Astrocyte (in vitro differentiated cells and primary cell): Measurements from ENCODE around the gene LRRFIP1. TPM values are rescaled to one million over a fixed set of nuclear protein-coding genes. Genes with fewer than 3 reads are reported as not detected.

ENCODE experiments used
- DNase-seq: peaks from one replicate; pipeline ENCODE4 v3.0.0-alpha.2; 2010; ENCODE audit warnings: low read depth
- FAIRE-seq: peaks from 2 replicates; lab custom pipeline; 2011; peaks lifted over from hg19 to GRCh38; lab: Jason Lieb, UNC
- H2AFZ ChIP-seq: 2 replicates; pipeline ENCODE4 v1.6.0; 2012; ENCODE audit warnings: low read depth, low read length, inconsistent platforms
- H3K27ac ChIP-seq: 2 replicates; pipeline ENCODE4 v1.5.1; 2011; ENCODE audit warnings: low read depth, low read length, inconsistent platforms
- H3K27me3 ChIP-seq: 2 replicates; pipeline ENCODE4 v1.6.0; 2011; ENCODE audit warnings: low read length, inconsistent platforms; ENCODE audit not compliant: insufficient read depth
- H3K36me3 ChIP-seq: 2 replicates; pipeline ENCODE4 v1.5.1; 2011; ENCODE audit warnings: low read length, inconsistent platforms; ENCODE audit not compliant: insufficient read depth
- H3K4me1 ChIP-seq: 2 replicates; pipeline ENCODE4 v1.5.1; 2011; ENCODE audit warnings: low read length, inconsistent platforms; ENCODE audit not compliant: insufficient read depth
- H3K4me2 ChIP-seq: 2 replicates; pipeline ENCODE4 v1.6.0; 2012; ENCODE audit warnings: low read length, inconsistent platforms
- H3K4me3 ChIP-seq: 2 replicates; pipeline ENCODE4 v1.5.1; 2011; ENCODE audit warnings: low read depth, mild to moderate bottlenecking, low read length, inconsistent platforms; ENCODE audit not compliant: insufficient read depth
- H3K79me2 ChIP-seq: 2 replicates; pipeline ENCODE4 v1.6.0; 2012; ENCODE audit warnings: mild to moderate bottlenecking, low read length, inconsistent platforms; ENCODE audit not compliant: insufficient read depth
- H3K9ac ChIP-seq: 2 replicates; pipeline ENCODE4 v1.6.0; 2012; ENCODE audit warnings: mild to moderate bottlenecking, low read length, inconsistent platforms
- H3K9me3 ChIP-seq: 2 replicates; pipeline ENCODE4 v1.5.1; 2012; ENCODE audit warnings: low read depth, mild to moderate bottlenecking, low read length, inconsistent platforms; ENCODE audit not compliant: insufficient read depth
- H4K20me1 ChIP-seq: 2 replicates; pipeline ENCODE4 v1.6.0; 2012; ENCODE audit warnings: low read length, inconsistent platforms; ENCODE audit not compliant: insufficient read depth
- H3K27ac Mint-ChIP-seq: one replicate; pipeline ENCODE4 v1.8.0; 2021; ENCODE audit warnings: mild to moderate bottlenecking, mixed read lengths; ENCODE audit not compliant: unreplicated experiment
- H3K27me3 Mint-ChIP-seq: one replicate; pipeline ENCODE4 v1.8.0; 2021; ENCODE audit warnings: low read depth, mixed read lengths; ENCODE audit not compliant: unreplicated experiment
- H3K36me3 Mint-ChIP-seq: one replicate; pipeline ENCODE4 v1.8.0; 2021; ENCODE audit warnings: low read depth, mixed read lengths; ENCODE audit not compliant: unreplicated experiment
- H3K4me1 Mint-ChIP-seq: one replicate; pipeline ENCODE4 v1.8.0; 2021; ENCODE audit warnings: low read depth, mixed read lengths; ENCODE audit not compliant: unreplicated experiment
- H3K4me3 Mint-ChIP-seq: one replicate; pipeline ENCODE4 v1.8.0; 2021; ENCODE audit warnings: mild to moderate bottlenecking, moderate library complexity, mixed read lengths; ENCODE audit not compliant: unreplicated experiment
- H3K9me3 Mint-ChIP-seq: one replicate; pipeline ENCODE4 v1.8.0; 2021; ENCODE audit warnings: mild to moderate bottlenecking, mixed read lengths; ENCODE audit not compliant: unreplicated experiment
- CTCF ChIP-seq: IDR thresholded peaks from 2 replicates; pipeline ENCODE4 v1.5.1; 2011; ENCODE audit warnings: low read depth, mild to moderate bottlenecking, inconsistent platforms, low read length, moderate library complexity; ENCODE audit not compliant: insufficient read depth
- EZH2 ChIP-seq: IDR thresholded peaks from 2 replicates; pipeline ENCODE4 v1.6.1; 2012; ENCODE audit warnings: mild to moderate bottlenecking, low read length, inconsistent platforms; ENCODE audit not compliant: insufficient read depth
- total RNA-seq: library from RNA; stranded (reverse); gene quantifications from 2 replicates; pipeline ENCODE4 v1.2.1, GENCODE V29; 2021

LRRFIP1 gene
- total RNA-seq, 1 donor from 2014 or later: 83.3 TPM

GRCh38 chr2:237729681-237730475 lies 102.5 kb downstream of the LRRFIP1 start:
- Histone ChIP-seq H3K27ac (peak overlapping the region; percentile 47), H3K9ac (peak overlapping the region; percentile 48), H3K36me3 (peaks cover 9% of the 10 kb centered on the region), H4K20me1 (peaks cover 44% of the 10 kb centered on the region), H3K27me3 (no peaks in the 10 kb centered on the region), H3K4me2 (peak overlapping the region; percentile 13), H3K4me3 (no peak overlapping the region), H2AFZ (no peak overlapping the region), H3K79me2 (peaks cover 80% of the 10 kb centered on the region), H3K4me1 (peaks cover 43% of the 10 kb centered on the region), H3K9me3 (no peaks in the 10 kb centered on the region)
- peak overlapping the region; percentile 40 for H3K4me3 Mint-ChIP-seq
- H3K4me1 Mint-ChIP-seq: peaks cover 51% of the 10 kb centered on the region
- H3K36me3 Mint-ChIP-seq: peaks cover 15% of the 10 kb centered on the region
- H3K9me3 Mint-ChIP-seq: no peaks in the 10 kb centered on the region
- TF ChIP-seq EZH2 (no peak), CTCF (no peak)
- DNase-seq: peak; percentile 80
- no peak overlapping the region for H3K27ac Mint-ChIP-seq
- no peak for FAIRE-seq
- no peaks in the 10 kb centered on the region for H3K27me3 Mint-ChIP-seq

DNA sequence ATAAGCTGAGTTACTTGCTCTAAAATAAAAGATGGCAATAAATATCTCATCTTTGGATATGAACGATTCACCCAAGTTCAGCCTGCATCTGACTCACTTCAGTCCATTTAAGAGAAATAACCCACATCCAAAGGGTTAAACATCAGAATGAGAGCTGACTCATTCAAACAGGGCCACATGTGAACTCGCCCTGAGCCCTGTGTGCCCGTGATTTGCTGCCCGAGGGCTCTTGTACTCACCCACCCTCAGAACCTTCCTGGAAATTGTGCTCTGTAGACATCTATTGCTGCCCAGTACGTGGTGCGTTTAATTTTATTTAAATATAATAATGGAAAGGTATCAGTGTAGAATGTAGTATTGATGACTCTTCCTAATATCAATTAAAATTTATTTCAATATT lies 104.3 kb downstream of the LRRFIP1 start:
- Histone ChIP-seq H3K4me3 (no peak overlapping the region), H3K36me3 (peaks cover 4% of the 10 kb centered on the region), H3K27me3 (no peaks in the 10 kb centered on the region), H4K20me1 (peaks cover 52% of the 10 kb centered on the region), H3K79me2 (peaks cover 84% of the 10 kb centered on the region), H2AFZ (no peak overlapping the region), H3K4me1 (peaks cover 40% of the 10 kb centered on the region), H3K9me3 (no peaks in the 10 kb centered on the region), H3K4me2 (peak overlapping the region; percentile 62), H3K9ac (no peak overlapping the region), H3K27ac (peak overlapping the region; percentile 48)
- peaks cover 17% of the 10 kb centered on the region for H3K36me3 Mint-ChIP-seq
- no peaks in the 10 kb centered on the region for H3K9me3 Mint-ChIP-seq
- DNase-seq (peak; percentile 80), FAIRE-seq (no peak)
- H3K4me1 Mint-ChIP-seq: peaks cover 42% of the 10 kb centered on the region
- peak overlapping the region; percentile 53 for H3K27ac Mint-ChIP-seq
- TF ChIP-seq CTCF (no peak), EZH2 (no peak)
- H3K4me3 Mint-ChIP-seq: no peak overlapping the region
- H3K27me3 Mint-ChIP-seq: no peaks in the 10 kb centered on the region

GRCh38 chr2:237732070-237732469 lies 104.7 kb downstream of the LRRFIP1 start:
- Mint-ChIP-seq H3K27ac (no peak overlapping the region), H3K4me1 (peaks cover 40% of the 10 kb centered on the region), H3K27me3 (no peaks in the 10 kb centered on the region), H3K9me3 (no peaks in the 10 kb centered on the region), H3K36me3 (peaks cover 17% of the 10 kb centered on the region), H3K4me3 (no peak overlapping the region)
- H3K9me3 ChIP-seq: no peaks in the 10 kb centered on the region
- peaks cover 4% of the 10 kb centered on the region for H3K36me3 ChIP-seq
- TF ChIP-seq EZH2 (no peak), CTCF (no peak)
- peak overlapping the region; percentile 21 for H3K4me2 ChIP-seq
- FAIRE-seq: no peak
- H3K27ac ChIP-seq: peak overlapping the region; percentile 48
- H2AFZ ChIP-seq: no peak overlapping the region
- H4K20me1 ChIP-seq: peaks cover 56% of the 10 kb centered on the region
- peaks cover 87% of the 10 kb centered on the region for H3K79me2 ChIP-seq
- peaks cover 39% of the 10 kb centered on the region for H3K4me1 ChIP-seq
- H3K27me3 ChIP-seq: no peaks in the 10 kb centered on the region
- peak overlapping the region; percentile 34 for H3K9ac ChIP-seq
- H3K4me3 ChIP-seq: no peak overlapping the region
- DNase-seq: no peak
